Putamen (tissue), 1 donor: ENCODE data around the gene CCNB2.
"Not testable (repeated sequence)": the region's sequence is repeated elsewhere in the genome, so short reads cannot be mapped to it uniquely, and the experiment has no call there.

Source experiments
- DNase-seq: peaks from one replicate; pipeline ENCODE4 v3.0.0-alpha.2; 2016; ENCODE audit warnings: low spot score

Gene CCNB2

GRCh38 chr15:59133929-59134427 is 29.0 kb downstream of the CCNB2 start:
- no peak for DNase-seq

DNA sequence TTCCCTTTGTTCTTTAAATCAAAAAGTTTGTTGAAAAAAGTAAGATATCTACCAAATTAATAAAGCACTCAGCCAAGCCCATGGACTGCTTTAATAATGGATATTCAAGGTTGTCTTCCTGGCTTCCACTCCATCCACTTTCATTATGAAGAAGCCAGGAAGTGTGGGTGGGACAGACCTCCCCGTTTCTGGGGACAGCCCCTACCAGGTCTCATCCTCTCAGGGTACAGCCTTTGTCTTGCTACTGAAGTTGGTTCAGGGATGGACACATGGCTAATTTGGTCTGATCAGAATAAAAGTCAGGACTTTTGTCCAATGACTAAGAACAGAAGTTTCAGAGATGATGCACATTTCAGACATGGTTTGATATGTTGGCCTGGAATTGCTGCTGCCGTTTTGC is 32.6 kb downstream of the CCNB2 start:
- no peak for DNase-seq

DNA sequence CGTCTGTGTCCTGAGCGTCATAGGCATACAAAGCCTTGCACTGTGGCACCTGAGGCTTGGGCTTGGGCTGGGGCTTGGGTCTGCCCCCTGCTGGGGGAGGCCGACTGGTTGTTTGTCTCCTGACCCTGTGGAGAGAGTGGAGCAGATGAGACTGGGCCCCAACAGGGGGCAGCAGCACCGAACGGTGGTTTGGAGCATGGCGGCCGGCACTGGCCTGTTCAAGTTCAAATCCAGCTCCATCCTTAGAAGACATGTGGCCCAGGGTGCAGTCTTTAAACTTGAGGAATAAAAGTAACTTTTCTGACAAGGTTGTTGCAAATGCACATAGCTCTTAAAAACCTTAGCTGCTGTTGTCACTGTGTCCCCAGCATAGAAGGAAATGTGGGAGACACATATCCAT is 33.3 kb downstream of the CCNB2 start:
- no peak for DNase-seq

GRCh38 chr15:59140422-59141226 is 35.7 kb downstream of the CCNB2 start:
- DNase-seq = no peak

DNA sequence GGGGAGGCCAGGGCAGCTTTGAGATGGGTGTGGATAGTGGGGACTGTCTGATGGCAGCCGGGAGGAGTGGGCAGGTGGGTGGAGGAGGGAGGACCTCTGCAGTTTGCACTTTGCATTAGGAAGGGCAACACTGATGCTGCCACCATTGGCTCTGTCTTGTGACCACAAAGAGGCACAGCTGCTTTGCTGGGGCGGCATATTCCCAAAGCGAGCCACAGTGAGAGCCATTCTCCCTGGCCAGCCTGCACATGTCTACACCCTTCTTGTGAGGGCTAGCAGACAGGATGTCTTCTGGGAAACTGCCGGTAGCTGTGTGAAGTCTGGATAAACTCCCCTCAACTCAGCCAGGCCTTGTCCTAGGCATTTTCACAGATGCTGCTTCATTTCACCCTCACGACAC is 38.3 kb downstream of the CCNB2 start:
- DNase-seq = no peak

- DNase-seq = not testable (repeated sequence)
Observed at GRCh38 chr15:59144594-59144993, 39.6 kb downstream of the CCNB2 start.

DNA sequence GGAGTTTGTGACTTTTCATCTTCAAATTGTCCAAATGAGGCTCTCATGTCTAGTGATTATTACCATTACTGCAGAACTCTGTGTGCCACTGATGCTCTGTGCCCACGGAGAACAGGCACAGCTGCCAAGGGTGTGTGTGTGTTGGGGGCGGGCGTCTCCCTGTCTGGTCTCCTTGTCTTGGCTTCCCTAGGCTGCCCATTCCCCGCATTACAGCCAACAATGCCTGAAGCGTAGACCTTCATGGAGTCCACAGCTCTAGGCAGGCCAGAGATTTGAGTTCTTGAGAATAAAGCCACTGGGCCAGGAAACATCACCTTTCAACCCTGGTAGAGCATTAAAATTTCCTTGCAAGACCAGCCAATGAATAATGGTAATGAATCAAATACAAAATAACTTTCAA is 42.7 kb downstream of the CCNB2 start:
- no peak for DNase-seq

DNA sequence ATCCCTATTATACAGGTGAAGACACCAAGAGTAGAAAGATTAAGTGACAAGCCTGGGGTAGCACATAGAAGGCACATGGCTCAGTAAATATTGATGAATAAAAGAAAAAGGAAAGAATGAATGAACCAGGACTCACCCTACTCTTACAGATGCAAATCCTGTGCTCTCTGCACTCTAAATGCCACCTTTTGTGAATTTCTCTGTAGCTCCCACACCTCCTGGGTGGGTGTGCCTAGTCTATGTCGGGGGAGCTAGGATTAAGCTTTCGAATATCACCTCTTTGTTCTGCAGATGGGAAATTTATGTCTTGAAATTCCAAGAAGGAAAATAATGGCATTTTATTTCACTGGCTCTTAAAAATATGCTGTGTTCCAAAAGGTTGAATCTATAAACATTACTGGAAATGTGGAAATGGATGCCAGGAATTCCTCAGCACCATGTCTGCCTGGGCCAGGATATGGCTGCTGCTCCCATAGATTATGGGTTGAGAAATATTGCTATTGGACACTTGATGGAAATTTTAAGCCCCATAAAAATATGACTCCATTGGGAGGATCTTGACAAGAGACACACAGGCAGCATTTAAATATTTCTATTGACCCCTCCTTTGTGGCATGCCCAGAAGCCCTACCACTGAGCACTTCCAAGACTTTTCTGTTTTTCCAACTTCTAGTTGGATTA is 43.3 kb downstream of the CCNB2 start:
- no peak for DNase-seq

DNA sequence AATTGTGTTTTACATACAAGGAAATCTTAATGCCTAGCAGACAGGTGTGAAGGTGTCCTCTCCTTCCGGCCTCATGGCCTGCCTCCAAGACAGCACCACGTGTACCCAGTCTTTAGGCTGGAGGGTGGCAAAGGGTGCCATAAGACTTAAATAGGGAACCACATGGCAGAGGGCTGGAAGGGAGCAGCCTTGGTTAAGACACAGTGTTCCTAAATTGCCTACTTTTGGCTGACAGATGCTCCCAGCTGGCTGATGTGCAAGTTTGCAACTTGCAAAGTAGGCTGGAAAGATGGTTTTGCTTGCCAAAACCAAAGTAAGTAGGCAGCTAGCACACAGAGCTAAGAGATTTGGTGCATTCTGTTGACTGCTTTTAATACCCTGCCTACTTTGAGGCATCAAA is 45.2 kb downstream of the CCNB2 start:
- DNase-seq = no peak

DNA sequence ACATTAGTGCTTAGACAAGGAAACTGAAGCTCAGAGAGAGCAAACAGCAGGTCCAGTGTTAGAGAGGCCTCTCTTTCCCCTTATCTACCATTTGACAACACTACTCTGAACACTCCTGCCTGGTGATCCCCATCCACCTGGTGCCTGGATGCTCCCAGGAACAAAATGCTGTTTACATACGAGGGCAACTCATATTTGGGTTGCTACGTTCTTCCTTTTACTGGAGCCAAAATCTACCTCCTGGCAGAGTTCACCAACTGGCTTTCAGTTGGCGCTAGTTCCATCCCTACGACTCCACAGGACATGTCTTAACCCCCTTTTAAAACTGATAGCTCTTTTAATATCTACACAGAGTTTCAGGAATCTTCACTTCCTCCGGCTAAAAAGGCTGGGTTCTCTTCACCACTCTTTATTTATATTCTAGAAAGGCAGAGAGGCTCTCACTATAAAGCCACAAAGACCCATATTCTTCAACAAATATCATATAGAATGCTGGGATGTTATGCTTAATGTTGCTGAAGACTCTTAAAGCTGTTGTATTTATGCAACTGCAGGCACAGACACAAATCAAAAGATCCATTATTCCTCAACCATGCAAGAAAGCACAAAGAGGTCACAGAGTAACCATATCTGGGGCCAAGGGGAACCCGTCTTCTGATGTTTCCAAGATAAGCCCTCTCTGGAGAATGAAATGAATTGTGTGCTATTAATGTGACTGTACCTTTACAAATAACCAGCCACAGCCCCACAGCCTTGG is 47.9 kb downstream of the CCNB2 start:
- DNase-seq = no peak

GRCh38 chr15:59153466-59153865 is 48.5 kb downstream of the CCNB2 start:
- DNase-seq = no peak

DNA sequence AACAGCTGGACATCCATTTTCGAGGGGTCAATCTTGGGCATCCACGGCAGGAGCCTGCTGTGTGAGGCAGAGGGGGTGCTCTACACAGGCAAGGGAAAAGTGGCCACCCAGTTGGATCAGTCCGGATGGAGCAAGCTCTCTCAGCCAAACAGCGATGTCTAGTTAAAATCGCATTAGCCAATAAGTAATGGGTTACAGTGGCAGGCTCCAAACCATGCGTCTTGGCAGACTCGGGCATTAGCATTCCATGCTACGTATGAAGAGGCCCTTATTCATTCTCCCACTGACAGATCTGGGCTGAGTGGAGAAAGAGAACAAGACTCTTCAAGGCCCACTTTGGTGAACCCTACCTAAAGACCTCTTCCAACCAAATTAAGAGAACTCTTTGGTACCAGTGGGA is 49.3 kb downstream of the CCNB2 start:
- DNase-seq = no peak

DNA sequence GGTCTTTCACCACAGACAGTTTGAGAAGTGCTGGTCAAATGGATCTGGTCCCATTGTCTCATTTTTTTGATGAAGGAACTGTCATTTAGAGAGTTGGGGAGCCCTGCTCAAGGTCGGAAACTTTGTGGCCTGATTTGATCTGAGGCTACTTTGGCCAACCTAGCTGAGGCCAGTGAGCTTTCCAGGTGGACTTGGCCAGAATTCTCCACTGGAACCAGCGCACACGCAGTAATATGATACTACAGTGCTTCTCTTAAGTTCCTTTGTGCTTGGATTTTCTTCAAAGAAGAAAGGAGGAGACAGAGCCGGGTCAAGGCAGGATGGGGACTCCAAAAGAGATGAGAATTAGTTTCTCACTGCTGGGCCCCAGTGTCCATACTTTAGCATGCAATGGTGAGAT is 50.5 kb downstream of the CCNB2 start:
- no peak for DNase-seq

GRCh38 chr15:59157396-59157795 is 52.5 kb downstream of the CCNB2 start:
- DNase-seq = no peak

- DNase-seq = no peak
Observed at GRCh38 chr15:59157840-59158700, 53.1 kb downstream of the CCNB2 start.

GRCh38 chr15:59158701-59159034 is 53.7 kb downstream of the CCNB2 start:
- no peak for DNase-seq

DNA sequence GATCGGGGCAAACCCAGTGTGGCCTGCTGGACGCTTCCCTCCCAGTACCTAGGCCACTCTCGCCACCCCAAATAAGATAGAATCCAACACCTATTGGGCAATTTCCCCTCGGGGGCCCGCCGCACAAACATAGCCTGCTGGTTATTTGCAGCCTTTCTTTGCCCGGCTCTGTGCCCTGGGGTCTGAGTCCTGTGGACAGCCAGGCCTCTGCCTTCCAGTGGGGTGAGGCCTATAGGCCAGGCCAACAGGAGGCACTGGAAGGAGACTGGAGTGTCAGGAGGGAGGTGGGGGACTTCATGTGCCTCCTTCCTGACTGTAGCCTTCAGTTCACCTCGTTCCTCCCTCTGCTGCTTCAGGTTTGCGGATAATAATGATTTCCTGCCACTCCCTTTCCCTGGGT is 54.3 kb downstream of the CCNB2 start:
- no peak for DNase-seq

GRCh38 chr15:59160880-59161593 is 56.1 kb downstream of the CCNB2 start:
- no peak for DNase-seq

DNA sequence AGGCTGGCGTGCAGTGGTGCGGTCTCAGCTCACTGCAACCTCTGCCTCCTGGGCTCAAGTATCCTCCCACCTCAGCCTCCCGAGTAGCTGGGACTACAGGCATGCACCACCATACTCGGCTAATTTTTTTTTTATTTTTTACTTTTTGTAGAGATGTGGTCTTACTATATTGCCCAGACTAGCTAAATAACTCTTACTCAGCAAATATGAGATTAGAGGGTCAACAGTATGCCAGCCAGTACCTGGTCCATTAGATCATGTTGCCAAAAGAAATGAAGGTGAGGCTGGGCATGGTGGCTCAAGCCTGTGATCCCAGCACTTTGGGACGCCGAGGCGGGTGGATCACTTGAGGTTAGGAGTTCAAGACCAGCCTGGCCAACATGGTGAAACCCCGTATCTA is 57.1 kb downstream of the CCNB2 start:
- DNase-seq = not testable (repeated sequence)

DNA sequence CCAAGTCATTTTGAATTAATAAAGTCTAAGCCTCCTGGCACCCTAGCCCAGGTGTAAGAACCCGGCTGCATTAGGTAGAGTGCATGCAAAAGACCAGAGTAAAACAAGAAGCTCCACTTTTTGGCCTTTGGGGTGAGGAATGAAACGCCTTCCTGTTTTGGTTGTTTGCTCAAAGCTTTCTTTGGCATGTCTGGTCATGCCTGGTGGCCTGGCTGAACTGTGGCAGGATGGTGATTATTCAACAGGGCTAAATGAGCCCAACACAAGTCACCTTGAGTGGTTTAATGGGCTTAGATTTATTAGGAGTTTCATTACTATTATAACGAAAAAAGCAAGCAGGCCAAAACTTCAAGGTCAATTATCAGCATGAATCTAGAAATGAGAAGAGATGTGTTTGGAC is 60.8 kb downstream of the CCNB2 start:
- DNase-seq = no peak

- DNase-seq = no peak
Observed at GRCh38 chr15:59166166-59166565, 61.2 kb downstream of the CCNB2 start.
